ENCODE results near the gene MLKL. TPM values are rescaled to one million over a fixed set of nuclear protein-coding genes. Genes with fewer than 3 reads are reported as not detected.

Gene MLKL
- total and polyA plus RNA-seq, 2 experiments from 2014 or later: 0.18 TPM; not detected in 1

DNA sequence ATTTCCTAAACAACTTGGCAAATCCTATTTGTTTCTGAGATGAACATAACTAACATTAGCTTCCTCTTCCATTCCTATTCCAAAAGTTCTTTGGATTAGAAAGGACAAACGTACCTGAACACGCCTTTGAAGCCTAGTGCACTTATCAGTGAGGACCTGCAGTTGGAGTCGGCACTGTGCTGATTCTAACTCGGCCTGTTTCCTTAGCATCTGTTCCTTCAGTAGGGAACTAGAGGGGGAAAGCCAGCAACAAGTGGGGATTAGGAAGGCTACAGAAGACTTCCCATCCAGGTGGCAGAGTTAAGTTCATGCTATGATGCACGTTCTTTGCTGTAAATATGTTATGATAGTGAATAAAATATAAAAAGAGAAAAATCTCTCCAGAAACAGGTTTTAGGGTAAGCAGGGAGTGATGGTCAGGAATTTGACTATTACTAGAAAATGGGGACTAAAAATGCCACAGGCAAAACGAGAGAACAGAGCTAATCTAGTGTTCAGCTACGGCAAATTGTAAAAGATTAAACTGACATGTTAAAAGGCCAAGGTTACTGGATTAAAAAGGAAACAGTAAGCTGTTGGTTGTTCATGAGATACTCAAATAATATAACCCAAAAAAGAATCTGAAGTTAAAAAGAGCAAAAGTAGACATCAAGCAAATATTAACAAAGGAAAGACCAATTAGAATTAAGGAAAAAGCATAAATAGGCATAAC is 62.8 kb downstream of the MLKL start:
- Histone ChIP-seq H3K4me3 (no peak overlapping the region), H3K36me3 (peaks cover 41% of the 10 kb centered on the region), H3K9me3 (ENCODE audit: low read depth) (no peaks in the 10 kb centered on the region), H3K4me1 (ENCODE audit: low read depth) (no peaks in the 10 kb centered on the region), H3K27ac (no peak overlapping the region), H3K27me3 (no peaks in the 10 kb centered on the region)
- TF ChIP-seq, protein P1, sequence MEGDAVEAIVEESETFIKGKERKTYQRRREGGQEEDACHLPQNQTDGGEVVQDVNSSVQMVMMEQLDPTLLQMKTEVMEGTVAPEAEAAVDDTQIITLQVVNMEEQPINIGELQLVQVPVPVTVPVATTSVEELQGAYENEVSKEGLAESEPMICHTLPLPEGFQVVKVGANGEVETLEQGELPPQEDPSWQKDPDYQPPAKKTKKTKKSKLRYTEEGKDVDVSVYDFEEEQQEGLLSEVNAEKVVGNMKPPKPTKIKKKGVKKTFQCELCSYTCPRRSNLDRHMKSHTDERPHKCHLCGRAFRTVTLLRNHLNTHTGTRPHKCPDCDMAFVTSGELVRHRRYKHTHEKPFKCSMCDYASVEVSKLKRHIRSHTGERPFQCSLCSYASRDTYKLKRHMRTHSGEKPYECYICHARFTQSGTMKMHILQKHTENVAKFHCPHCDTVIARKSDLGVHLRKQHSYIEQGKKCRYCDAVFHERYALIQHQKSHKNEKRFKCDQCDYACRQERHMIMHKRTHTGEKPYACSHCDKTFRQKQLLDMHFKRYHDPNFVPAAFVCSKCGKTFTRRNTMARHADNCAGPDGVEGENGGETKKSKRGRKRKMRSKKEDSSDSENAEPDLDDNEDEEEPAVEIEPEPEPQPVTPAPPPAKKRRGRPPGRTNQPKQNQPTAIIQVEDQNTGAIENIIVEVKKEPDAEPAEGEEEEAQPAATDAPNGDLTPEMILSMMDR (IDR thresholded peaks at IDR 0.05; ENCODE audit: low read depth, low read length): no peak
- no peak for DNase-seq (ENCODE audit: low read depth in 1 of 2, low spot score in 1 of 2)

DNA sequence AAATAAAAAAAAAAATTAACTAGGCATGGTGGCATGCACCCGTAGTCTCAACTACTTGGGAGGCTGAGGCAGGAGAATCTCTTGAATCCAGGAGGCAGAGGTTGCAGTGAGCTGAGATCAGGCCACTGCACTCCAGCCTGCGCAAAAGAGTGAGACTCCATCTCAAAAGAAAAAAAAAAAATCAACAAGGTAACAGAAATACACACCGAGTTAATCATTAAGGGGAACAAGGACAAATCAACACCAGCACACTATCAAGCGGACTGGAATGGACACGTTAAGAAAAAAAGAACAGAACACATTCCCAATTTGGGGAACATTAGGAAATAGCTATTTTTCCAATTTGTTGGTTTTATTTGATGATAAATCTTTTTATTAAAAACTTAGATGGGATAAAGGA is 65.4 kb downstream of the MLKL start:
- Histone ChIP-seq H3K27me3 (no peaks in the 10 kb centered on the region), H3K4me3 (no peak overlapping the region), H3K27ac (no peak overlapping the region), H3K9me3 (ENCODE audit: low read depth) (no peaks in the 10 kb centered on the region), H3K4me1 (ENCODE audit: low read depth) (no peaks in the 10 kb centered on the region), H3K36me3 (peaks cover 48% of the 10 kb centered on the region)
- TF ChIP-seq, protein P1 (IDR thresholded peaks at IDR 0.05; ENCODE audit: low read depth, low read length): no peak
- DNase-seq (ENCODE audit: low read depth in 1 of 2, low spot score in 1 of 2): no peak

DNA sequence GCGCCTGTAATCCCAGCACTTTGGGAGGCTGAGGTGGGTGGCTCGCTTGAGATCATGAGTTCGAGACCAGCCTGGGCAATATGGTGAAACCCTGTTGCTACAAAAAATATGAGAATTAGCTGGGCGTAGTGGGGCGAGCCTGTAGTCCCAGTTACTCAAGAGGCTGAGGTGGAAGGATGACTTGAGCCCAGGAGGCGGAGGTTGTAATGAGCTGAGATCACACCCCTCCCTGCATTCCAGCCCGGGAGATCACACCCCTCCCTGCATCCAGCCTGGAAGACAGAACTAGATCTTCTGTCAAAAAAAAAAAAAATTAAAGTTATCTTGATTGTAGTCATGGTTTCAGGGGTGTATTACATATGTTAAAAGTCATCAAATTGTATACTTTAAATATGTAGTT is 67.0 kb downstream of the MLKL start:
- TF ChIP-seq, protein P1 (IDR thresholded peaks at IDR 0.05; ENCODE audit: low read depth, low read length): no peak
- Histone ChIP-seq H3K27ac (no peak overlapping the region), H3K4me1 (ENCODE audit: low read depth) (no peaks in the 10 kb centered on the region), H3K4me3 (no peak overlapping the region), H3K9me3 (ENCODE audit: low read depth) (no peaks in the 10 kb centered on the region), H3K36me3 (peaks cover 52% of the 10 kb centered on the region), H3K27me3 (no peaks in the 10 kb centered on the region)
- DNase-seq (ENCODE audit: low read depth in 1 of 2, low spot score in 1 of 2): no peak

DNA sequence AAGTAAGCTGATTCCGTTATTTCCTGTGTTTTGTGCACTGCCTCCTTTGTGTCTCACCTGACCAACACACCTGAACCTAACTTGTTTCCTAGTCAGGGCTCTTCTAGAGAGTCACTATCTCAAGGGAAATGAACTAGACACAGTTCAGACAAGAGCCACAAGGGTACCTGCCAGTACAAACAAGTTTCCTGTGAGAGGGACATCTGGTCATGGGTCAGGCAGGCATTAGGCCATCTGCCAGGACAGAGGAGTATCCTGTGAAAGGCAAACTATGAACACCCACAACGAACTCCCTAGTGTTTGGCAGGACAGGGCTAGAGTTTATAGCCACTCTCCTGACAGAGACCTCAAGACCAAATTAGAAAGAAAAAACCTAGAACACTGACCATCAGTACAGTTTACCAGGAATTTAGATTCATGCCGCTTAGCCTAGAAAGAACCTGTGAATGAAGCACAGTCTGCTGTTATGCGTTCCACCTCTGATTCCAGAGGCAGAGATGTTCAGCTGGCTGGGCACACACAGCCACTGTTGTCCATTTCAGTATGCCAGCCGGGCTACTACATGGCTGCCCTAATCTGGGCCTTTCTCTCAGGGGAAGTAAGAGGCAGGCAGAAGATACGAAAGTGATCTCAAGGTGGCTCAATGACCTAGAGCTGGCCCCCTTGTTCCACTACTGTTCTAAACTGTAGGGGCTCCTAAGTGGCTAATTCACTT is 73.0 kb downstream of the MLKL start:
- Histone ChIP-seq H3K36me3 (peaks cover 59% of the 10 kb centered on the region), H3K9me3 (ENCODE audit: low read depth) (no peaks in the 10 kb centered on the region), H3K4me3 (no peak overlapping the region), H3K27me3 (no peaks in the 10 kb centered on the region), H3K4me1 (ENCODE audit: low read depth) (no peaks in the 10 kb centered on the region), H3K27ac (no peak overlapping the region)
- no peak for DNase-seq (ENCODE audit: low read depth in 1 of 2, low spot score in 1 of 2)
- TF ChIP-seq, protein P1 (IDR thresholded peaks at IDR 0.05; ENCODE audit: low read depth, low read length): no peak

DNA sequence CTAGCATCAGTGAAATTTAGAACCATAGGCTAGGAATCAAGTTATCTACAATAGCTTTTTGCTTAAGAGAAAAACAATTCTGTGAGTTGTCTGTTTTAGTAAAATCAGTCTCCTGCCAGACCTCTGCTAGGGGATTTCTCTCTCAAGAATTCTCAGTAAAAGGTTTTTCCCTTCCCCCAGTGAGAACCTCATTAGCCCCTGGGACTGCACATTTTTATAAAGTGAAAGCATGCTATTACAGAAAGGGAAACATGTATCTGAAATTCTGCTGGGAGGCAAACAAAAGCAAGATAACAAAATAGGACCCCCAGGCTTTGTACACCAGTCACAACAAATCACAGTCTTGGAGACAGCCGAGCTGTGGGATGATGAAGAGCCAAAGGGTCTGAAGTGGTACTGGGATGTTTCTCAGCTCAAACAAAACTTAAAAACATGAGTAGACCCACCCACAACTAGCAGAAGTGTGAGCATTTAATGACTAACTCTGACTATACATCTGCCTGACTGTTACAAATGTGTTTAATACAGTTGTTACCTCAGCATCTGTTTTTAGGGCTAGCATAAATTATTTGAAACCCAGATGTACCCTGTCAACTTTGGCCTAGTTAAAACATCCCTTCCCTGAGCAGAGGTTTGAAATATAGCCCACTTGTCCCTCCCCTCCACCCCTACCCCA is 73.8 kb downstream of the MLKL start:
- Histone ChIP-seq H3K9me3 (ENCODE audit: low read depth) (no peaks in the 10 kb centered on the region), H3K27ac (no peak overlapping the region), H3K27me3 (no peaks in the 10 kb centered on the region), H3K4me3 (no peak overlapping the region), H3K36me3 (peaks cover 55% of the 10 kb centered on the region), H3K4me1 (ENCODE audit: low read depth) (no peaks in the 10 kb centered on the region)
- no peak for DNase-seq (ENCODE audit: low read depth in 1 of 2, low spot score in 1 of 2)
- TF ChIP-seq, protein P1 (IDR thresholded peaks at IDR 0.05; ENCODE audit: low read depth, low read length): no peak
